NT2/D1 (cell line): ENCODE data around the gene BRD9.

Source experiments
- SUZ12 ChIP-seq: IDR thresholded peaks from 2 replicates; pipeline ENCODE4 v1.6.1; 2011; ENCODE audit not compliant: insufficient read length, insufficient read depth; ENCODE audit errors: extremely low read depth
- YY1 ChIP-seq: IDR thresholded peaks from 2 replicates; pipeline ENCODE4 v1.6.1; 2011; ENCODE audit not compliant: insufficient read length, insufficient read depth

DNA sequence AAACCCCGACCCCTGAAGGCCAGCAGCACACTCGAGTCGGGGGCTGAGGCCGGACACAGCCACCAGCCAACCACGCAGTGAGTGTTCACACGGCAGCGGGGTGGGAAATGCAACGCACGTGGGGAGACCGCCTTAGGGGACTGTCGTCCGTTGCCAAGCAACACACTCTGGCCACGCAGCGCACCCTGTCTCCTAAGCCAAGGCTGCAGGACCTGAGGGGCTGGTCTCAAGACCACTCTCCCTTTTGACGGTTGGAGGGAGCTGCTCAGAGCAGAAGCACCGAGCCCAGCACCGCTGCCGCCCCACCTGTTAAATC is 7.5 kb downstream of the BRD9 start:
- no peak for TF ChIP-seq YY1
- no peak for TF ChIP-seq SUZ12
